Immature natural killer cell (primary cell): Measurements from ENCODE around the gene OMP. TPM values are rescaled to one million over a fixed set of nuclear protein-coding genes. Genes with fewer than 3 reads are reported as not detected.

ENCODE experiments used
- DNase-seq, 3 donors: peaks; one replicate each; pipeline ENCODE4 v3.0.0; 2022; ENCODE audit warnings: mixed read lengths in 1 of 3
- H3K27ac Mint-ChIP-seq, 6 donors: one replicate each; pipeline ENCODE4 v1.8.0; 2020; ENCODE audit warnings: mixed read lengths in 6 of 6, mild to moderate bottlenecking in 5 of 6, inconsistent platforms in 4 of 6, moderate library complexity in 3 of 6
- H3K27me3 Mint-ChIP-seq, 3 donors: one replicate each; pipeline ENCODE4 v1.8.0; 2020 to 2021; ENCODE audit warnings: low read depth in 3 of 3, mild to moderate bottlenecking in 3 of 3, mixed read lengths in 3 of 3, moderate library complexity in 3 of 3, inconsistent platforms in 1 of 3
- H3K36me3 Mint-ChIP-seq, 3 donors: one replicate each; pipeline ENCODE4 v1.8.0; 2020; ENCODE audit warnings: mixed read lengths in 3 of 3, inconsistent platforms in 2 of 3, mild to moderate bottlenecking in 2 of 3
- H3K4me1 Mint-ChIP-seq, 2 donors: one replicate each; pipeline ENCODE4 v1.8.0; 2020; ENCODE audit warnings: inconsistent platforms in 2 of 2, mild to moderate bottlenecking in 2 of 2, mixed read lengths in 2 of 2, moderate library complexity in 1 of 2
- H3K4me3 Mint-ChIP-seq, 5 donors: one replicate each; pipeline ENCODE4 v1.8.0; 2020; ENCODE audit warnings: mild to moderate bottlenecking in 5 of 5, mixed read lengths in 5 of 5, inconsistent platforms in 3 of 5, moderate library complexity in 3 of 5
- H3K9me3 Mint-ChIP-seq, 6 donors: one replicate each; pipeline ENCODE4 v1.8.0; 2020; ENCODE audit warnings: mild to moderate bottlenecking in 6 of 6, mixed read lengths in 6 of 6, inconsistent platforms in 4 of 6, moderate library complexity in 3 of 6
- polyA plus RNA-seq, 3 donors: library from polyadenylated mRNA; unstranded; fragments of 300-500 nt; fragmentation: Illumina TruSeq; gene quantifications; one replicate each; pipeline ENCODE4 v1.2.3, GENCODE V29; 2021

OMP gene
- polyA plus RNA-seq, 3 donors from 2014 or later, result not detected

GRCh38 chr11:77073328-77074001, 29.2 kb upstream of the OMP start:
- Mint-ChIP-seq H3K4me3 (peak overlapping the region; percentile 57 to 86 (median 69)), H3K4me1 (peaks cover 63 to 89% of the 10 kb centered on the region in 2 donors), H3K27me3 (peaks cover 2 to 17% (median 9%) of the 10 kb centered on the region in 3 donors), H3K9me3 (no peaks in the 10 kb centered on the region), H3K27ac (peak overlapping the region; percentile 75 to 90 (median 82)), H3K36me3 (no peaks in the 10 kb centered on the region)
- no peak for DNase-seq

- H3K4me3 Mint-ChIP-seq, result peak overlapping the region in 3 of 5 donors; percentile 38 to 77 (median 69)
- no peak for DNase-seq
- peaks cover 60 to 85% of the 10 kb centered on the region in 2 donors for H3K4me1 Mint-ChIP-seq
- H3K9me3 Mint-ChIP-seq, result no peaks in the 10 kb centered on the region
- H3K27me3 Mint-ChIP-seq, result peaks cover 2 to 14% (median 9%) of the 10 kb centered on the region in 3 donors
- H3K27ac Mint-ChIP-seq, result peak overlapping the region in 2 of 6 donors; percentile 34 to 46
- H3K36me3 Mint-ChIP-seq, result no peaks in the 10 kb centered on the region
Observed at GRCh38 chr11:77074205-77074604, 28.4 kb upstream of the OMP start.

- Mint-ChIP-seq H3K27ac (no peak overlapping the region), H3K9me3 (no peaks in the 10 kb centered on the region), H3K36me3 (no peaks in the 10 kb centered on the region), H3K27me3 (peaks cover 2 to 13% (median 9%) of the 10 kb centered on the region in 3 donors), H3K4me3 (peak overlapping the region in 3 of 5 donors; percentile 20 to 77 (median 32)), H3K4me1 (peaks cover 64 to 87% of the 10 kb centered on the region in 2 donors)
- no peak for DNase-seq
Observed at GRCh38 chr11:77074626-77075221, 27.9 kb upstream of the OMP start.

- peaks cover 70 to 87% of the 10 kb centered on the region in 2 donors for H3K4me1 Mint-ChIP-seq
- H3K36me3 Mint-ChIP-seq, result no peaks in the 10 kb centered on the region
- peak overlapping the region in 4 of 5 donors; percentile 10 to 65 (median 30) for H3K4me3 Mint-ChIP-seq
- H3K9me3 Mint-ChIP-seq, result no peaks in the 10 kb centered on the region
- no peak for DNase-seq
- H3K27ac Mint-ChIP-seq, result peak overlapping the region in 2 of 6 donors; percentile 40 to 69
- H3K27me3 Mint-ChIP-seq, result peaks cover 2 to 13% (median 9%) of the 10 kb centered on the region in 3 donors
Observed at GRCh38 chr11:77075425-77075905, 27.2 kb upstream of the OMP start.

- H3K4me1 Mint-ChIP-seq, result peaks cover 56 to 85% of the 10 kb centered on the region in 2 donors
- H3K4me3 Mint-ChIP-seq, result peak overlapping the region; percentile 11 to 63 (median 42)
- DNase-seq, result peak in 1 of 3 donors; percentile 15
- no peaks in the 10 kb centered on the region for H3K36me3 Mint-ChIP-seq
- H3K9me3 Mint-ChIP-seq, result peaks cover 0 to 2% (median 0%) of the 10 kb centered on the region in 6 donors
- peak overlapping the region; percentile 70 to 89 (median 74) for H3K27ac Mint-ChIP-seq
- peaks cover 0 to 7% (median 6%) of the 10 kb centered on the region in 3 donors for H3K27me3 Mint-ChIP-seq
Observed at GRCh38 chr11:77079666-77080065, 23.0 kb upstream of the OMP start.

GRCh38 chr11:77080643-77081210, 21.9 kb upstream of the OMP start:
- DNase-seq, result no peak
- peak overlapping the region in 3 of 6 donors; percentile 22 to 73 (median 23) for H3K27ac Mint-ChIP-seq
- H3K27me3 Mint-ChIP-seq, result peaks cover 0 to 7% (median 6%) of the 10 kb centered on the region in 3 donors
- H3K4me3 Mint-ChIP-seq, result peak overlapping the region in 2 of 5 donors; percentile 55 to 88
- H3K4me1 Mint-ChIP-seq, result peaks cover 52 to 75% of the 10 kb centered on the region in 2 donors
- H3K9me3 Mint-ChIP-seq, result peaks cover 0 to 2% (median 0%) of the 10 kb centered on the region in 6 donors
- no peaks in the 10 kb centered on the region for H3K36me3 Mint-ChIP-seq

GRCh38 chr11:77081381-77081851, 21.2 kb upstream of the OMP start:
- peaks cover 0 to 5% (median 4%) of the 10 kb centered on the region in 3 donors for H3K27me3 Mint-ChIP-seq
- no peak for DNase-seq
- peaks cover 45 to 68% of the 10 kb centered on the region in 2 donors for H3K4me1 Mint-ChIP-seq
- no peaks in the 10 kb centered on the region for H3K36me3 Mint-ChIP-seq
- H3K4me3 Mint-ChIP-seq, result peak overlapping the region in 3 of 5 donors; percentile 12 to 88 (median 54)
- peak overlapping the region in 3 of 6 donors; percentile 53 to 96 (median 96) for H3K27ac Mint-ChIP-seq
- peaks cover 0 to 2% (median 0%) of the 10 kb centered on the region in 6 donors for H3K9me3 Mint-ChIP-seq

GRCh38 chr11:77081976-77082836, 20.4 kb upstream of the OMP start:
- DNase-seq, result no peak
- H3K36me3 Mint-ChIP-seq, result no peaks in the 10 kb centered on the region
- peaks cover 0 to 4% (median 3%) of the 10 kb centered on the region in 3 donors for H3K27me3 Mint-ChIP-seq
- H3K27ac Mint-ChIP-seq, result peak overlapping the region; percentile 92 to 97 (median 95)
- H3K4me3 Mint-ChIP-seq, result peak overlapping the region; percentile 71 to 92 (median 88)
- H3K9me3 Mint-ChIP-seq, result peaks cover 0 to 2% (median 0%) of the 10 kb centered on the region in 6 donors
- H3K4me1 Mint-ChIP-seq, result peaks cover 41 to 66% of the 10 kb centered on the region in 2 donors

GRCh38 chr11:77082838-77083565, 19.6 kb upstream of the OMP start:
- peak overlapping the region; percentile 92 to 97 (median 95) for H3K27ac Mint-ChIP-seq
- H3K4me3 Mint-ChIP-seq, result peak overlapping the region; percentile 71 to 92 (median 88)
- H3K9me3 Mint-ChIP-seq, result peaks cover 0 to 2% (median 0%) of the 10 kb centered on the region in 6 donors
- H3K27me3 Mint-ChIP-seq, result peaks cover 0 to 4% (median 3%) of the 10 kb centered on the region in 3 donors
- H3K36me3 Mint-ChIP-seq, result no peaks in the 10 kb centered on the region
- H3K4me1 Mint-ChIP-seq, result peaks cover 41 to 66% of the 10 kb centered on the region in 2 donors
- DNase-seq, result peak; percentile 56 to 58 (median 57)

GRCh38 chr11:77083566-77084245, 18.9 kb upstream of the OMP start:
- Mint-ChIP-seq H3K4me3 (peak overlapping the region in 3 of 5 donors; percentile 44 to 90 (median 88)), H3K36me3 (no peaks in the 10 kb centered on the region), H3K27ac (peak overlapping the region in 4 of 6 donors; percentile 76 to 97 (median 94)), H3K4me1 (peaks cover 41 to 62% of the 10 kb centered on the region in 2 donors), H3K27me3 (peaks cover 0 to 3% (median 2%) of the 10 kb centered on the region in 3 donors), H3K9me3 (peaks cover 0 to 2% (median 0%) of the 10 kb centered on the region in 6 donors)
- no peak for DNase-seq

- DNase-seq, result no peak
- Mint-ChIP-seq H3K9me3 (peaks cover 0 to 2% (median 0%) of the 10 kb centered on the region in 6 donors), H3K27ac (peak overlapping the region in 1 of 6 donors; percentile 50), H3K27me3 (peaks cover 0 to 2% (median 2%) of the 10 kb centered on the region in 3 donors), H3K4me1 (peaks cover 32 to 54% of the 10 kb centered on the region in 2 donors), H3K4me3 (no peak overlapping the region), H3K36me3 (no peaks in the 10 kb centered on the region)
Observed at GRCh38 chr11:77084581-77085191, 18.0 kb upstream of the OMP start.
